OCI-LY3 (cell line): Measurements from ENCODE around the gene ZBTB48.

Experiments
- EZH2phosphoT487 ChIP-seq: fragments of 200-600 bp; shearing (Covaris generic); IDR thresholded peaks from 2 replicates; pipeline ENCODE4 v1.6.1; 2018; ENCODE audit warnings: antibody characterized with exemption, mixed run types, low read depth
- TF ChIP-seq, protein P1 (sequence below): fragments of 200-600, 300-600 bp; sonication (generic); IDR thresholded peaks from 2 replicates; pipeline ENCODE4 v1.5.1; 2014; ENCODE audit warnings: antibody characterized with exemption, low read length, low read depth

DNA sequence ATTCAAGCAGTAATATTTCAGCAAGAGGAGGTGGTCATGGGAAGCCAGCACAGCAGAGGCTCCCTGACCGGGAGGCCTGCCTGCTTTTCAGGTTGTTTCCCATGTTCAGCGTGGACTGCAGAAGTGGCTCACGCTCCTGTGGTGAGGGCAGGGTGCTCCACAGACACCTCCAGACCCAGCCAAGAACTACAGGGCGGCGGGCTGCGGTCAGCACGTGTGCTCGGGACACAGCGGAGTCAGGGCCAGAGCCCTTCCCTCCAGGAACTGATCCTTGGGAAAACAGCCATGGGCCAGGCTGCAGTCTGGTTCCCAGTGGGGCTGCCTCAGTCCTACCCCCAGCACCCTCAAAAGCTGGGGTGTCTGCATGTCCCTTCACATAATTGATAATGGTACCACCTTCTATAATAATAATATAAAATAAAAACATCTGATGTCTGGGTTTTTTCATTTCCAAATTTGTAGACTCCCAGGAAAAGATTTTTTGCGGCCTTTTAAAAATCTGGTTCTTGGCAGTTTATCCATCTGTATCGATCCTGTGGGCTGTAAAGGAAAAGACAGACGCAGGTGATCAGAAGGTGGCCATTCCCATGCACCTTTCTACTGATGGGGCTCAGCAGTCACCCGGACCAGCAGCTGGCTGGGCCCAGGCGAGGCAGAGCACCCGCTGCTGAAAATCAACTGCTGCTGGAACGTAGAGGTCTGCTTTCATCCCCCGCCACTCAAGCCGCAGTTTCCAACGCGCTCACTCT is 55.5 kb downstream of the ZBTB48 start:
- TF ChIP-seq, protein P1, sequence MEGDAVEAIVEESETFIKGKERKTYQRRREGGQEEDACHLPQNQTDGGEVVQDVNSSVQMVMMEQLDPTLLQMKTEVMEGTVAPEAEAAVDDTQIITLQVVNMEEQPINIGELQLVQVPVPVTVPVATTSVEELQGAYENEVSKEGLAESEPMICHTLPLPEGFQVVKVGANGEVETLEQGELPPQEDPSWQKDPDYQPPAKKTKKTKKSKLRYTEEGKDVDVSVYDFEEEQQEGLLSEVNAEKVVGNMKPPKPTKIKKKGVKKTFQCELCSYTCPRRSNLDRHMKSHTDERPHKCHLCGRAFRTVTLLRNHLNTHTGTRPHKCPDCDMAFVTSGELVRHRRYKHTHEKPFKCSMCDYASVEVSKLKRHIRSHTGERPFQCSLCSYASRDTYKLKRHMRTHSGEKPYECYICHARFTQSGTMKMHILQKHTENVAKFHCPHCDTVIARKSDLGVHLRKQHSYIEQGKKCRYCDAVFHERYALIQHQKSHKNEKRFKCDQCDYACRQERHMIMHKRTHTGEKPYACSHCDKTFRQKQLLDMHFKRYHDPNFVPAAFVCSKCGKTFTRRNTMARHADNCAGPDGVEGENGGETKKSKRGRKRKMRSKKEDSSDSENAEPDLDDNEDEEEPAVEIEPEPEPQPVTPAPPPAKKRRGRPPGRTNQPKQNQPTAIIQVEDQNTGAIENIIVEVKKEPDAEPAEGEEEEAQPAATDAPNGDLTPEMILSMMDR = no peak
- no peak for TF ChIP-seq EZH2phosphoT487
